Neural progenitor cell (in vitro differentiated cells): Measurements from ENCODE around the gene ENPP1.

Source experiments
- CTCF ChIP-seq: fragments of 200-600 bp; sonication (generic); IDR thresholded peaks from 2 replicates; pipeline ENCODE4 v1.5.1; 2017; ENCODE audit warnings: antibody characterized with exemption, mild to moderate bottlenecking
- EZH2 ChIP-seq: fragments of 200-600 bp; sonication (generic); IDR thresholded peaks from 2 replicates; pipeline ENCODE4 v1.6.1; 2017; ENCODE audit warnings: antibody characterized with exemption, mild to moderate bottlenecking, moderate library complexity
- EZH2phosphoT487 ChIP-seq: fragments of 200-600 bp; sonication (generic); IDR thresholded peaks from 2 replicates; pipeline ENCODE4 v1.6.1; 2017; ENCODE audit warnings: antibody characterized with exemption

DNA sequence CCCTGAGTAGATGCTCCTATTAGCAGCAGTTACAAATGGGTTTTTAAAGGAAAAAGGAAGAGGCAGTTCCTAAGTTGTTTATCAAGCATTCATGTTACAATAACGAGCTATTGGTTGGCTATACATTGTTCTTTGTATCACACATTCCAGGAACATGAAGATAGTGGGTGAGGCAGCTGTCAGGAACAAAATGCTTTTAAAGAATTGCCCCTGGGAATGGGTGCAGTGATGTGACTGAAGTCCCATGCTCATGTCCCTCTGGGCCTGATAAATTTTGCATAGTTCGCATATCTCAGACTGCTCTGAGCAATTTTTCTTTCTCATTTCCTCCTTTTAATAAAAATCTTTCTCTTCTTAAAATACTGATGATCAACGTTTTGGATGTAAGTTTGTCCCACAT is 3.7 kb downstream of the ENPP1 start:
- TF ChIP-seq CTCF (no peak), EZH2 (no peak), EZH2phosphoT487 (no peak)
